ENCODE data around the gene EEFSEC.

EEFSEC gene

GRCh38 chr3:128276577-128277183 lies 123.4 kb downstream of the EEFSEC start:
- peak in 3 of 42 donors; percentile 10 to 24 (median 22) for DNase-seq
- intact Hi-C loops (cut with DNase I): no loop called here

GRCh38 chr3:128277378-128278069 lies 124.2 kb downstream of the EEFSEC start:
- peak in 2 of 42 donors; percentile 8 to 19 for DNase-seq
- intact Hi-C loops (cut with DNase I): no loop called here

- intact Hi-C loops (cut with DNase I): no loop called here
- DNase-seq: no peak
Observed at GRCh38 chr3:128278130-128278529, 124.8 kb downstream of the EEFSEC start.

GRCh38 chr3:128278761-128279600 lies 125.7 kb downstream of the EEFSEC start:
- DNase-seq: peak in 41 of 42 donors; percentile 10 to 79 (median 48)
- intact Hi-C loops (cut with DNase I): no loop called here

- intact Hi-C loops (cut with DNase I): no loop called here
- DNase-seq: peak in 1 of 42 donors; percentile 11
Observed at GRCh38 chr3:128279601-128279880, 126.3 kb downstream of the EEFSEC start.

DNA sequence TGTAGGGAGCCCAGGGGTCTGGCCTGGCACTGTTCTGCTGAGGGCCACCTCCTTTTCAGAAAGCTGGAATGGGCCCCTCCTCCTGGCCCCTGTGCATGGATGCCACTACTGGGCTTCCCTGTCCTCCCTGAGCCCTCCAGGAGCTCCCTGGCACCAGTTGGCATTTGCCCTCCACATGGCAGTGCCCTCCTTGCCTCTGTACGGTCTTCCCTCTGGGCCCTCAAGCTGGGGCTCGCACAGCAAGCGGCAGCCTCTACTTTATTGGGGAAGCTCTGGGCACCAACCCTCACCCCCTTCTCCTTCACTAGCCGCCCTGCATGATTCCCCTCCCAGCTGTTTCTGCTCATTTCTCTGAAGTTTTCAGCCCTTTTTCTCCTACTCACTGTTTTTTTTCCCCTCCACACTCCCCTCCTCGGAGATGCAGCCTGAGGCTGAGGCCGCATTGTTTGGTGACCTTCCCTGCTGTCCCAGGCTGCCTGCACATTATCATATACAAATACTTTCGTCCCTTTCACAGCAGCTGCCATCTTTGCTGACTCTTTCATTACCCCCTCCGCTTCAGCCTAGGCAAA lies 127.3 kb downstream of the EEFSEC start:
- DNase-seq: peak in 2 of 42 donors; percentile 26 to 28
- intact Hi-C loops (cut with DNase I): no loop called here

DNA sequence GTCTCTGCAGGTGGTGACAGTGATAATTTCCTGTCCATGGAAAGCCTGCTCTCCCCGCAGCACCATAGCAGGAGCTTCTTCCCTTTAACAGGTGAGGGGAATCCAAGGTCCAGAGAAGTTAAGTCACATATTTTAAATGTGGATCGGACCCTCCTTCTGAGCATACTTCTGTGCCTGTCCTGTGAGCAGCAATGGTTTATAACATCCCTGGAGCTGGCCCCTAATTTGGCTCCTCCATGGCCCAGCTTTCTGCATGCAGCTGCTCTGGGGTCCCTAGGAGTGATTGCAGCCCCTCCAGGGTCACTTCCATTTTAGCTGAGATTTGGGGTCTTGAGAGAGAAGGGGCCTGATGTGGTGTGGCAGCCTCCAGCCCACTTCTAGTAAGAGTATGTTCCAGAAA lies 127.8 kb downstream of the EEFSEC start:
- intact Hi-C loops (cut with DNase I): no loop called here
- peak in 1 of 42 donors; percentile 29 for DNase-seq

GRCh38 chr3:128281461-128282367 lies 128.4 kb downstream of the EEFSEC start:
- intact Hi-C loops (cut with DNase I): no loop called here
- DNase-seq: peak in 2 of 42 donors; percentile 21 to 36

- intact Hi-C loops (cut with DNase I): no loop called here
- peak in 24 of 42 donors; percentile 10 to 67 (median 34) for DNase-seq
Observed at GRCh38 chr3:128282380-128283196, 129.3 kb downstream of the EEFSEC start.

DNA sequence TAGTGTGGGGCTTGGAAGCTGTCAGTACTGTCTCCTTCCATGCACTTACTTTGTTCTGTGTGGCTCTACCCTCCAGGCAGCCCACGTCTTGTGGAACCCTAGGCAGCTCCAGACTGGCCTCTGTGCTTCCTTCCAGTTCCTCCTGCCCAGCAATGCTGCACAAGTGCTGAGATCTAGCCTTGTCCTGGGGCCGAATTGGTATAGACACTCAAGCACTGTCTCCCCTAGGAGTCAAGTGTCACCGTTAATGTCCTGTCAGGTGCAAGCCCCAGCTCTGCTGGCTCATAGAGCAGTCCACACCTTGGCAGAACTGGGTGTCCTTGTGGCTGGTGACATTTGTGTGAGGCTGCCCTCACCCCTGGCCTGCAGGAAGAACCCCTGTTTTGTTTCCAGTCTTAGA lies 130.1 kb downstream of the EEFSEC start:
- peak in 3 of 42 donors; percentile 2 to 31 (median 23) for DNase-seq

GRCh38 chr3:128285042-128285966 lies 132.0 kb downstream of the EEFSEC start:
- intact Hi-C loops (cut with DNase I): no loop called here
- DNase-seq: peak in 4 of 42 donors; percentile 10 to 28 (median 15)

More for the DNA sequence above, 130.1 kb downstream of the EEFSEC start:
- intact Hi-C loops (cut with DNase I): no loop called here

- intact Hi-C loops (cut with DNase I): no loop called here
- DNase-seq: peak in 1 of 42 donors; percentile 14
Observed at GRCh38 chr3:128285967-128286321, 132.7 kb downstream of the EEFSEC start.

- intact Hi-C loops (cut with DNase I): no loop called here
- DNase-seq: no peak
Observed at GRCh38 chr3:128286691-128287090, 133.4 kb downstream of the EEFSEC start.

- DNase-seq: peak in 3 of 42 donors; percentile 5 to 27 (median 7)
- intact Hi-C loops (cut with DNase I): no loop called here
Observed at GRCh38 chr3:128287216-128287615, 133.9 kb downstream of the EEFSEC start.

DNA sequence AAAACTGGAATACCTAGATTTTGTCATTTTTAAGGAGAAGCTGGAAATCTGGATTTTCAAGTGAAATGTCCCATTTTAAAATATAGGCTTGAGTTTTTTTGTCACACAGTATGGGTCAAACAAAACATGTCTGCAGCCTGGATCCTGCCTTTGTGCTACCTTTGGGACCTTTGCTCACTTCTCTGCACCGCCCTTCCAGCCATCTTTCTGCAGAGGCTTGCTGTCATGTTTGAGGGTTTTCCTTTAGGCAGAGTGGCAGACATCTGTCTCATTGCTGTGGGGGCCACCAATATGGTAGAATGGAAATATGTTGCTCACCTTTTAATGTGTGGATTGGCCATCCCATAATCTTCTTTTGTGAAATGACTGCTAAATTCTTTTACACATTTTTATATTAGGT lies 136.3 kb downstream of the EEFSEC start:
- intact Hi-C loops (cut with DNase I): no loop called here
- peak in 1 of 42 donors; percentile 8 for DNase-seq

DNA sequence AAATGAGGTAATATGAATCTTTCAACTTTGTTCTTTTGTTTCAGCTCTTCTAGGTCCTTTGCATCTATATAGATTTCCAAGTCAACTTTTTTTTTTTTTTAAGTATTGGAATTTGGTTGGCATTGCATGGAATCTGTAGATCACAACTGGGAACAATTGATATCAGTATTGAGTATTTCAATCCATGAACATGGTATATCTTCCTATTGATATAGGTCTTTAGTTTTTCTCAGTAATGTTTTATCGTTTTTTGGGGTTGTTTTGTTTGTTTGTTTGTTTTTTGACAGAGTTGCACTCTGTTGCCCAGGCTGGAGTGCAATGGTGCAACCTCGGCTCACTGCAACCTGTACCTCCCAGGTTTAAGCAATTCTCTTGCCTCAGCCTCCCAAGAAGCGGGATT lies 137.2 kb downstream of the EEFSEC start:
- intact Hi-C loops (cut with DNase I): no loop called here
- peak in 1 of 42 donors; percentile 6 for DNase-seq

DNA sequence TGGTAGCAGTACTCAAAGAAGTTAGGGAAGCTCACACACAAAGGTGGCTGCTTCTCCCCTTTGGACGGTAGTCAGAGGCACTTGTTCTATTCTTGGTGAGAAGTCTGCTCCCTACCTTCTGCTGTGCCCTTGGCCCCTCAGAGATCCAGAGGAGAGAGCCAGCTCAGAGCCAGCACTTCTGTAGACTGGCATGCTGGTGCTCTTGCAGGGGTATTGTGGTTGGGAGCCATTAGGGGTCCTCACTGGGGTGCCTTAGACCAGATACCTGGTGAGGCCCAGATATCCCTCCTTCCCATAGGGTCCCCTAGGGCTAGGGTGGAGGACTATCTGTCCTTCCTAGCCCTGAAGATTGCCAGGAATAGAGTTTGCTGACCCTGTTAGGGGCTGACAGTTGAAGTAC lies 140.6 kb downstream of the EEFSEC start:
- intact Hi-C loops (cut with DNase I): no loop called here

More for the DNA sequence above, 140.6 kb downstream of the EEFSEC start:
- peak in 5 of 42 donors; percentile 1 to 23 (median 9) for DNase-seq

All from head of caudate nucleus (tissue), 42 donors.